Stimulated activated effector memory CD8-positive, alpha-beta T cell treated with anti-CD3 and anti-CD28 coated beads, Interleukin-12 subunit alpha, Interleukin-12 subunit beta, amount 100 ng/mL, for 72 hours (primary cell): Measurements from ENCODE around the gene MRPL18.
A peak's percentile ranks its signal among the peaks of the same experiment; 100 is the strongest.
"Not testable (repeated sequence)": the region's sequence is repeated elsewhere in the genome, so short reads cannot be mapped to it uniquely, and the experiment has no call there.

Experiments
- ATAC-seq: fragments of 150-1000 bp; cut with Tn5 transposase; 2 replicates; pipeline ENCODE4 v1.10.0; 2021
- DNase-seq, 2 donors: peaks; one replicate each; pipeline ENCODE4 v3.0.0; 2021 to 2022; ENCODE audit warnings: low spot score in 2 of 2
- H3K27ac Mint-ChIP-seq: one replicate; pipeline ENCODE4 v1.8.0; 2022; ENCODE audit warnings: mild to moderate bottlenecking, mixed read lengths
- H3K36me3 Mint-ChIP-seq: one replicate; pipeline ENCODE4 v1.8.0; 2022; ENCODE audit warnings: mild to moderate bottlenecking, mixed read lengths
- H3K4me1 Mint-ChIP-seq: one replicate; pipeline ENCODE4 v1.8.0; 2022; ENCODE audit warnings: mixed read lengths
- H3K4me3 Mint-ChIP-seq: one replicate; pipeline ENCODE4 v1.8.0; 2022; ENCODE audit warnings: mild to moderate bottlenecking, mixed read lengths
- H3K9me3 Mint-ChIP-seq: one replicate; pipeline ENCODE4 v1.8.0; 2022; ENCODE audit warnings: mixed read lengths

The MRPL18 gene

GRCh38 chr6:159819932-159820640 is 29.8 kb downstream of the MRPL18 start:
- peak; percentile 72 for ATAC-seq
- Mint-ChIP-seq H3K4me3 (peak overlapping the region; percentile 60), H3K9me3 (no peaks in the 10 kb centered on the region), H3K4me1 (peaks cover 14% of the 10 kb centered on the region), H3K36me3 (peaks cover 5% of the 10 kb centered on the region), H3K27ac (peak overlapping the region; percentile 87)
- DNase-seq = no peak

DNA sequence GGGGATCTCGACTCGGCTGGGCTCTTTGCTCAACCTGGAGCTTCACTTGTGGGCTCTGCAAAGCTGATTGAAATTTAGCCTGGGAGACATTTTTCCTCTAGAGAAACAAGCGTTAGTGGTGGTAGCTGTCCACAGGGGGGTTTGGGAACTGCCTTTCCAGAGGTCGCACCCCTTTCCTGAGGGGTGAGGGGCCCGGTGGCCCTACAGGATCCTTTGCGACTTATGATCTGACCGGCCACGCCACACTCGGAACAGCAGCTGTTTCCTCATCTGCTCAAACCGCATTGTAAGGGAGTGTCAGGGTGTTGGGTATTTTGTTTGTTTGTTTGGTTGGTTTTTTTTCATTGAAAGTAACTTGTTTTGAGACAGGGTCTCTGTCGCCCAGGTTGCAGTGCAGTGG is 30.9 kb downstream of the MRPL18 start:
- ATAC-seq (no peak), DNase-seq (no peak)
- Mint-ChIP-seq H3K4me3 (no peak overlapping the region), H3K27ac (no peak overlapping the region), H3K4me1 (peaks cover 14% of the 10 kb centered on the region), H3K36me3 (peaks cover 5% of the 10 kb centered on the region), H3K9me3 (no peaks in the 10 kb centered on the region)

DNA sequence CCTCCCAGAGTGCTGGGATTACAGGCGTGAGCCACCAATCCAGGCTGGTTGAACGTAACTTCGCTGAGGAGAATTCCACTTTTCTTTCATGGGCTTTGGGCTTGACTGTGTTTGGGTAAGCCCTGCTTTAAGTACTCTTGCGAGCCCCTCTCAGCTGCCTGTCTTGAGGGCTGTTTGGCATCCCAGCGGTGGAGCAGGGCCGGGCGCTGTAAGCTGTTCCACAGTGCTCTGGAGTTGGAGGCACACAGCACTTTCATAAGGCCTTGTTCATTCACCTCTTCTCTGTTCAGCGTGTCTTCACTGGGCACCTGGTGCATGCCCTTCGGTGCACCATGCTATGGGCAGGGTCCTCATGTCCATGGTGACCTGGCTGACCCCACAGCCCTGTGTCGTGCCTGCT is 31.5 kb downstream of the MRPL18 start:
- no peak overlapping the region for H3K4me3 Mint-ChIP-seq
- peaks cover 5% of the 10 kb centered on the region for H3K36me3 Mint-ChIP-seq
- peaks cover 14% of the 10 kb centered on the region for H3K4me1 Mint-ChIP-seq
- no peak overlapping the region for H3K27ac Mint-ChIP-seq
- ATAC-seq (no peak), DNase-seq (no peak)
- H3K9me3 Mint-ChIP-seq = no peaks in the 10 kb centered on the region

DNA sequence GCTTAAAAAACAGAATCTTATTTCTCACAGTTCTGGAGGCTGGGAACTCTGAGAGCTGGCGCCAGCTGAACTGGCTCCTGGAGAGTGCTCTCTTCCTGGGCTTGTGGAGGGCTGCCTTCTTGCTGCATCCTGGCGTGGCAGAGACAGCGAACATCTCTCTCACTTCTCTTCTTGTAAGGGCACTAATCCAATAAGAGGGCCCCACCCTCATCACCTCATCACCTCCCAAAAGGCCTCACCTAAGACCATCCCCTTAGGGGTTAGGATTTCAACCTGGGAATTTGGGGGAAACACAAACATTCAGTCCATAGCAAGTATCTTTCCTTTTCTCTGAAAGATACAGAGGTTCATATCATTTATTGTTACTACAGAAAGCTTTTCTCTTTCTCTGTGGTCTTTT is 33.7 kb downstream of the MRPL18 start:
- Mint-ChIP-seq H3K9me3 (no peaks in the 10 kb centered on the region), H3K36me3 (peaks cover 5% of the 10 kb centered on the region), H3K27ac (no peak overlapping the region), H3K4me3 (no peak overlapping the region), H3K4me1 (peaks cover 14% of the 10 kb centered on the region)
- no peak for DNase-seq
- ATAC-seq = no peak

DNA sequence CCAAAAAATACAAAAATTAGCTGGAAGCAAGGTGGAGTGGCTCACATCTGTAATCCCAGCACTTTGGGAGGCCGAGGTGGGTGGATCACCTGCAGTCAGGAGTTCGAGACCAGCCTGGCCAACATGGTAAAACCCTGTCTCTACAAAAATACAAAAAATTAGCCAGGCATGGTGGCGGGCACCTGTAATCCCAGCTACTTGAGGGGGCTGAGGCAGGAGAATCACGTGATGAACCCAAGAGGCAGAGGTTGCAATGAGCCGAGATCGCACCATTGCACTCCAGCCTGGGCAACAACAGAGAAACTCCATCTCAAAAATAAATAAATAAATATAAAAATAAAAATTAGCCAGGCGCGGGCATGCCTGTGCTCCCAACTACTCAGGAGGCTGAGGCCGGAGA is 34.4 kb downstream of the MRPL18 start:
- not testable (repeated sequence) for H3K27ac Mint-ChIP-seq, H3K4me3 Mint-ChIP-seq, H3K4me1 Mint-ChIP-seq, H3K36me3 Mint-ChIP-seq, H3K9me3 Mint-ChIP-seq, ATAC-seq, DNase-seq

DNA sequence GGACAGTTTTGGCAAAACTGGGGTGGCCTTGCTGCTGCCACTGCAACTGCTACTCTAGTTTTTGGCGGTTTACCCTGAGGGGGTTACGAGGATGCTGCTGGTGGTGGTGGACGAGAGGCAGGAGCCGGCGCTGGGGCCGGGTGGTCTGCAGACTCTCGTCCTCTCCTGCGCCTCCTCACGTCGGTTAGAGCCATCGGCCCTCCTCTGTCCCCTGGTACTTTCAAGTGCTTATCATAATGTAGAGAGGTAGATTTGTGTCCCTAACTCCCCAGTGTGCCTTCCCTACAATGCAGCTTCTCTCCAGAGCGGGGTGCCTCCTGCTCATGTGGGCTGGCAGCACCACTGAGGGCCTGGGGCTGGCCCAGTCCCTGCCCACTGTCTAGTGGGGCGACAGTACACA is 35.7 kb downstream of the MRPL18 start:
- ATAC-seq (no peak), DNase-seq (no peak)
- H3K36me3 Mint-ChIP-seq = no peaks in the 10 kb centered on the region
- H3K9me3 Mint-ChIP-seq = no peaks in the 10 kb centered on the region
- H3K4me3 Mint-ChIP-seq = no peak overlapping the region
- no peak overlapping the region for H3K27ac Mint-ChIP-seq
- H3K4me1 Mint-ChIP-seq = no peaks in the 10 kb centered on the region

DNA sequence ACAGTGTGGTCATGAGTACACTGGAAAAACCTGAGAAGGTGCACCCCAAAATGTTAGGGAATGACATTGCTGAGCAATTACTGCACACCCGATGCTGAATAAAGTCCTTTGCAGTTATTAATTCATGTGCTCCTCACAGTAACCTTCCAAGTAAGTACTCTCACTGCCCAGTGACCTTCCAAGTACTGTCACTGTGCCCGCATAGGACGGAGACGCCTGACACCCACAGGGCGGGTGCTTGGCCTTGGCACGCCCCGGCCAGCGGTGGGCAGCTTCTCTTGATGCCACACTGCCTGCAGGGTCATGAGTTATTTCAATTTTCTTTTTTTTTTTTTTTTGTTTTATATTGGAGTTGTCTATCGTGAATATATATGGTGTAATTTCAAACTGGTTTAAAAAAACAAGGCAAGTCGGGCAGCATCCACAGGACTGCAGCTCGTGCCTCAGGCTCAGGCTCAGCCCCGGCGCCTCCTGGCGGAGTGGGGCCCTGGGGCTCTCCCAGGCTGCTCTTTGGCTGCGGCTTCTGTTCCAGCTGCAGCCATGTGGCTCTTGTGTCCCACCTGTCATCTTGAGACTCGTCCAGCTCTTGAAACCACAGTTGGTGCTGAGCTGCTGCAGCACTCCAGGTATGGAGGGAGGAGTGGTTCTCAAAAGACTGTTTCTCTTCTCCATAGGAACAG is 36.8 kb downstream of the MRPL18 start:
- Mint-ChIP-seq H3K4me1 (no peaks in the 10 kb centered on the region), H3K36me3 (no peaks in the 10 kb centered on the region), H3K27ac (no peak overlapping the region), H3K4me3 (no peak overlapping the region), H3K9me3 (no peaks in the 10 kb centered on the region)
- ATAC-seq = no peak
- no peak for DNase-seq

DNA sequence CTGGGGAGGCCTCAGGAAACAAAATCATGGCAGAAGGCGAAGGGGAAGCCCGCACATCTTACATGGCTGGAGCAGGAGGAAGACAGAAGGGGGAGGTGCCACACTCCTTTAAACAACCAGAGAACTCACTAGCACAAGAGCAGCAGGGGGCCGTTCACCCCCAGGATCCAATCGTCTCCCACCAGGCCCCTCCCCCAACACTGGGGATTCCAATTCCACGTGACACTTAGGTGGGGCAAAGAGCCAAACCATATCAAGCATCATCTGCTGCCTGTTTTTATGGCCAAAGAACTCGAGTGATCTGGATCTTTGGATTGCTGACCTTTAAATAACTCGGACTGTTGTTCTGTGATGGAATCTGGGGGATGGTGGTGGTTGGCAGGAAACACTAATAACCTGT is 37.8 kb downstream of the MRPL18 start:
- H3K4me3 Mint-ChIP-seq = no peak overlapping the region
- H3K9me3 Mint-ChIP-seq = no peaks in the 10 kb centered on the region
- no peak for ATAC-seq
- H3K4me1 Mint-ChIP-seq = no peaks in the 10 kb centered on the region
- no peak overlapping the region for H3K27ac Mint-ChIP-seq
- DNase-seq = no peak
- no peaks in the 10 kb centered on the region for H3K36me3 Mint-ChIP-seq

DNA sequence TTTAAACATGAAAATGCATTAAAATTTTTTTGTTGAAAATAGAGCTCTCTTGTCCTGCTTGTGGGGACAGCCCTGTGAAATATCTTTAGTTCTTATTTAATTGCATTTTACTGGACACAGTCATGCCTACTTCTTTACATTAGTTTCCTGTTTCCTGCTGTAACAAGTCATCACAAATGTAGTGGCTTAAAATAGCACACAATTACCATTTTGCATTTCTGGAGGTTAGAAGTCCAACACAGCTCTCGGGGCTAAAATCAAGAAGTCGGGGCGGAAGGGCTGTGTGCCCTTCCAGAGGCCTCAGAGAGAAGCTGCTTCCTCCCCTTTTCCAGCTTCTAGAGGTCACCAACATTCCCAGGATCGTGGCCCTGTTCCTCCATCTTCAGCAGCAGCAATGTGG is 39.3 kb downstream of the MRPL18 start:
- Mint-ChIP-seq H3K4me1 (no peaks in the 10 kb centered on the region), H3K9me3 (no peaks in the 10 kb centered on the region), H3K36me3 (no peaks in the 10 kb centered on the region), H3K27ac (no peak overlapping the region), H3K4me3 (no peak overlapping the region)
- DNase-seq (no peak), ATAC-seq (no peak)

GRCh38 chr6:159830501-159831372 is 40.5 kb downstream of the MRPL18 start:
- Mint-ChIP-seq H3K36me3 (no peaks in the 10 kb centered on the region), H3K9me3 (no peaks in the 10 kb centered on the region), H3K27ac (no peak overlapping the region), H3K4me1 (no peaks in the 10 kb centered on the region), H3K4me3 (no peak overlapping the region)
- DNase-seq = no peak
- ATAC-seq = no peak

DNA sequence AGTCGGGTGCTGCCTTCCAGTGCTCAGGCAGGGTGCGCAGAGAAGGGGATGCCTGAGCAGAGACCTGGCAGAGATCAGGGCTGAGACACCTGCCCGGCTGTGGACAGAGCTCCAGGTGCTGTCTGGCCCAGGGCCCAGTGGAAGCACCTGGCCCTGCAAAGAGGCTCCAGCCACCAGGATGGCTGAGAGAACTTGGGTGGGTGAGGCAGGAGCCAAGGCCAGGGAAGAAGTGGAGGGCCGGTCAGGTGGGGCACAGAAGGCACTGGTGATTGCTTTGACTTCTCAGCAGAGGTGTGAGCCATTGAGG is 41.1 kb downstream of the MRPL18 start:
- Mint-ChIP-seq H3K4me1 (no peaks in the 10 kb centered on the region), H3K4me3 (no peak overlapping the region), H3K36me3 (no peaks in the 10 kb centered on the region), H3K27ac (no peak overlapping the region), H3K9me3 (no peaks in the 10 kb centered on the region)
- ATAC-seq = no peak
- DNase-seq = no peak

GRCh38 chr6:159832946-159833345 is 42.7 kb downstream of the MRPL18 start:
- Mint-ChIP-seq H3K27ac (no peak overlapping the region), H3K4me1 (no peaks in the 10 kb centered on the region), H3K9me3 (no peaks in the 10 kb centered on the region), H3K36me3 (no peaks in the 10 kb centered on the region), H3K4me3 (no peak overlapping the region)
- no peak for ATAC-seq
- DNase-seq = no peak

GRCh38 chr6:159833556-159833955 is 43.3 kb downstream of the MRPL18 start:
- Mint-ChIP-seq H3K9me3 (no peaks in the 10 kb centered on the region), H3K36me3 (no peaks in the 10 kb centered on the region), H3K4me3 (no peak overlapping the region), H3K27ac (no peak overlapping the region), H3K4me1 (no peaks in the 10 kb centered on the region)
- ATAC-seq = no peak
- DNase-seq = no peak

- no peaks in the 10 kb centered on the region for H3K4me1 Mint-ChIP-seq
- DNase-seq (no peak), ATAC-seq (no peak)
- H3K27ac Mint-ChIP-seq = no peak overlapping the region
- H3K9me3 Mint-ChIP-seq = no peaks in the 10 kb centered on the region
- H3K36me3 Mint-ChIP-seq = no peaks in the 10 kb centered on the region
- no peak overlapping the region for H3K4me3 Mint-ChIP-seq
These were observed 43.8 kb downstream of the MRPL18 start for GRCh38 chr6:159833997-159834603.

GRCh38 chr6:159836718-159837490 is 46.6 kb downstream of the MRPL18 start:
- no peaks in the 10 kb centered on the region for H3K4me1 Mint-ChIP-seq
- no peak overlapping the region for H3K27ac Mint-ChIP-seq
- no peaks in the 10 kb centered on the region for H3K9me3 Mint-ChIP-seq
- H3K36me3 Mint-ChIP-seq = no peaks in the 10 kb centered on the region
- H3K4me3 Mint-ChIP-seq = no peak overlapping the region
- ATAC-seq (no peak), DNase-seq (no peak)
